Dedifferentiated amniotic fluid mesenchymal stem cell (primary cell): ENCODE measurements around the gene SMG6.

Experiments used
- DNase-seq: peaks from one replicate; pipeline ENCODE4 v3.0.0-alpha.2; 2016; ENCODE audit errors: extremely low spot score

Gene SMG6

DNA sequence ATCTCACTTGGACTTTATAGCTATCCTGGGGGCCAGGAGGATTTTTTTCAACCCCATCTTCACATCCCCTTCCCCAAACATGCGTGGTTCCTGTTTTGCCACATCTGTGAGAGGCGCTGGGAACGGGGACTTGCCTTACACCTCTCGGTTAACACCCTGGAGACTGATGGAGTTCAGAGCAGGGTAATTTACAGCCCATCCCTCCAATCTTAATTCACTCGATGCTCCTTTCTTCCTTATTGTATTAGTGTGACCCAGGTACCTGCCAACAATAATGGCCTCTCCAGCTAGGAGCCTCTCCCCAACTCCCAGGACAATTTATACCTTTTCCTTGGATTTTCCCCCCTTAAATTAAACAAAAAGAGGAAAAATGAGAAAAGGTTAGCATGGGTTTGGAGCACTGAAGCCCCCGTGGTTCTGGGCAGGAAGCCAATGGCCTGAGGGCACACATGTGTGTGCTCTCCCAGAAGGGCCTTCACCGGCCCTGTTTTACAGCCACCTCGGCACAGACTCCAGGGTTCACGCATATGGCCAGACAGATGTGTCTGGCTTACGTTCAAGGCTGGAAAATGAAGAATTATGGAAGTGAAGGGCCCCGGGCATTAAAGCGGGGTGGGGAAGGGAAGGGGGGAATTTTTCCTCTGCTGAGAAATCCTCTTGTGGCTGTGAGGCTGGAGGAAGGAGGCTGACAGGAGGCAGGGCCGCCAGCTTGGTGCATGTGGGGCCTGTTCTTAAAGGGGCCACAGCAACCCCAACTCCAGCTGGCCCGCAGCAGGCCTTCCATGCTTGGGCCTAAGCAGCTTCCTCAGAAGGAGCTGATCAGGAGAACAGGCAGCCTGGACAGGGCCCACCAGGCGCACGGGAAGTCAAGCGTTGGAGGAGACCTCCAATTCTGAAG is 227.2 kb downstream of the SMG6 start:
- no peak for DNase-seq

DNA sequence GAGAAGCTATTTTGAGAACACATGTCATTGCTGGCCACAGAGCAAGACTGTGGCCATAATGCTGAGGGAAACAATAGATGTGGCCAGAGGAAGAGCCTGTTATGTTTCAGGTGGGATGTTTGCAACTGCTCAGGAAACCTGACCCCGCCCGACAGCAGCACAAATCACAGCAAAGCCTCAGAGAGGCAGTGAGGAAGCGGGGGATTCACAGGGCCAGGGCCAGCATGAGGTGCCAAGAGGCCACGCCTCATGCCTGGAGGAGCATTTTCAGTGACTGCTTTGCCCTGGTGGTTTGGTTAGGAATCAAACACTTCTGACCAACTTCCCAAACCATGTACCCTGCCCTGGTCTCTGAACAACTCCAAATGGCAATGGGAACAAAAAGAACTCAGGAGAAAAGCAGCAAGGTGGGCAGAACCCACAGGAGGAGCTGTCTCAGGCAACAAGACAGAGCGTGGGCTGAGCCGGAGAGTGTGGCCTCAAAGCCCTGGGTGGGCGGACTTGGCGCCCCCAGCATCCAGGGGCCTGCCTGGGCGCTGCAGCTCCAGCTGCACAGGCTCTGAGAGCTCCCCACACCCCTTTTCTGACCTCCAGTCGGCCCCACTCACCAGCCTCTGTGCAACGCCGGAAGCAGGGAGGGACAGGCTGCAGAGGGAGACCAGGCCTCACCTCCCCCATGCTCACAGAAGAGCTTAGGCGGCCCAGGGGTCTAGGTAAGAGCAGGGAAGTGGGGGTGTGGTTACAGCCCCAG is 228.1 kb downstream of the SMG6 start:
- no peak for DNase-seq

DNA sequence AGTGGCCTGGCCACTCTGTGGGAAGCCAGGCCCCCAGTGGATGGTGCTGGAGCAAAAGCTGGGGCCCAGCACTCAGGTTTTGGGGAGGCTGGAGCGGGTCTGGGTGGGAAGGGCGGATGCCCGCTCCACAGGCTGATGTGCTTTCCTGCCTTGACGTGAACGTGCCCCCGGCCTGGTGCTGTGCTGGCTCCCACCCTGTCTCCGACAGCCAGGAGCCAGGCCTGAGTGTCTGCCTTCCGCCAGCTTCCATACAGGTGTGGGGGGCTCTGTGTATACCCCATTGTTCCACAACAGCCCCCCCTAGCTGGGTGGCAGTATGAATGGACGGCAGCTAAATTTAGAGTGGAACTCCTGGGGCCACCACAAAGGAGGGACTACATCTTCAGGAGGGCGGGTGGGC is 228.7 kb downstream of the SMG6 start:
- DNase-seq = no peak

DNA sequence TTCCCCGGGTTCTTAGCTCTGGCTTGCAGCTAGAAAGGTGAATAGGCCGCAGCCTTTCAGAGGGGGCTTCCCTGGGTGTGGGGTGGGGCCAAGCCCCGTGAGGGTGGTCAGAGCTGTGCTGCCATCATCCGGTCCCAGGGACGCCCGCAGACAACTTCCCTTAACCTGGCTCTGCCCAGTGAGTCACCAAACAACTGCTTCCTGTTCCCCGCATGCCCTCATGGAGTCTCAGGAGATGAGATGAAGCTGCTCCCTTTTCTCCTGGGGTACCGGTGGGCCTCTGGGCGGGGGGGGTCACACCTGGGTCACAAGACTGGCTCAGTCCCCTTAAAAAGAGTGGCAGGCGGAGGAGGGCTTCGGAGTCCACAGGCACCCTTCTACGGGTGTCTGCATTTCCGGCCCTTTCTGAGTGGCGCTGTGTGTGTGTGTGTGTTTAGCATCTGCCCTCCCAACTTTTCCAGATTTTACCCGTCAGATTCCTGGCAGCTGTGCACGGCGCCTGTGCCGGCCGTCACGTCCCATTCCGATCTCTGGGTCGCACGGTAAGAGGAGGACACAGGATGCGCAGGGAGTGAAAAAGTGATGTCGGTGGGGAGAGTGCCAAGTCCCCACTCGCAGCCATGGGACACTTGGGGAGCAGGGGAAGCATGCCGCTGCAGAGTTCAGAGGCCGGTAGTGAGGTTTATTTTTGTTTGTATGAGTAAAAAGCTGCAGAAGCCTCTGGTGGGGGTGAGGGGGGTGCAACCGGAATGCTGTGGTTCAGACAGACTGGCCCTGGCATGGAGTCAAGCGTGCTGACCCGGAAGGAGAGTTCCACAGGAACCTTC is 231.9 kb downstream of the SMG6 start:
- no peak for DNase-seq

DNA sequence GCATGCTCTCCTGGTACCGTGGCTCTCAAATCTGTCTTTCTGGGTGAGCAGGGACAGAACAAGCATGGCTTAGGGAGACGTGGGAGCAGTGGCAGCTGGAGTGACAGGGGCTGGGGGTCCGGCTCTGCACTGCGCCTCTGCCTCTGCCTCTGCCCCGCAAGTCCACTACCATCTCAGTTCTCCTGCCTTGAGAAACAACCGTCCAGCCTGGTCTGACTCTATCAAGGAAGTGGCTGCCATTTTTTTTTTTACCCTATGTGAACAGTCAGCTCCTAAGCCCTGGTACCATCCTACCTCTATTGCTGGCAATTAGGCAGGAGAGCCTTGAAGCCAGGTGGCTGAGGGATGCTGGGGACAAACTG is 232.6 kb downstream of the SMG6 start:
- no peak for DNase-seq

DNA sequence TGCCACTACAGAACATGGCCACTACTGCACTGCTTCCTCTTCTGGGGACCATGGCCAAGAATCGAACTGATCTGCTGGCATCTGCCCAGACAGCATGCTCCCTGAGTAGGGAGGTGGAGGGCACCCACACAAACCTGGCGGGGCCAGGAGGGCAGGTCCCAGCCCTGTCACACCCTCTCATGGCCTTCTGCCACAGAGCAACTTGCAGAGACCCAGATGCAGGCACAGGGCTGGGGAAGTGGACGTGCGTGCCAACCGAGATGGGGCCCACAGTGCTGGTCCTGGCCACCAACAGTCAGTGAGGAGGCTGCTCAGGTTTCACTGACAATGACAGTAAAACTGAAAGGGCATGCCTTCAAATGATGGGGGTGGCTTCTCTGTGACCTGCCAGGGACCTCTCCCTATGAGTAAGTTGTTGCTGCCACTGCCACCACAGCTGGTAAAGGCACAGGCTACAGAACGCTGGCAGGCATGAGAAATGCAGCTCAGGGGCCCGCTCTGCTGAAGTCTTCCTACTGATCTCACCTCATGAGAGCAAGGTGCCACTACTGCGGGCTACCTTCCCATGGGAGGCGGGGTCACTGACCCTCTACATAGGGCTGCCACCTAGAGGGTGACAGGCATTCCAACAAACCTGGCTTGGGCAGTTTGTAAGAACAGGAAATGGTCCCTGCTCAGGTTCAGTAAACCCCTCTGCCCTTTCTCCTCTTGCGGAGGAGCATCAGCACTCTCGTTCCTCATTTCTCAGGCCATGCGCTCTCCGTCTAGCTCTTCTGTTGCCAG is 233.2 kb downstream of the SMG6 start:
- DNase-seq = no peak

DNA sequence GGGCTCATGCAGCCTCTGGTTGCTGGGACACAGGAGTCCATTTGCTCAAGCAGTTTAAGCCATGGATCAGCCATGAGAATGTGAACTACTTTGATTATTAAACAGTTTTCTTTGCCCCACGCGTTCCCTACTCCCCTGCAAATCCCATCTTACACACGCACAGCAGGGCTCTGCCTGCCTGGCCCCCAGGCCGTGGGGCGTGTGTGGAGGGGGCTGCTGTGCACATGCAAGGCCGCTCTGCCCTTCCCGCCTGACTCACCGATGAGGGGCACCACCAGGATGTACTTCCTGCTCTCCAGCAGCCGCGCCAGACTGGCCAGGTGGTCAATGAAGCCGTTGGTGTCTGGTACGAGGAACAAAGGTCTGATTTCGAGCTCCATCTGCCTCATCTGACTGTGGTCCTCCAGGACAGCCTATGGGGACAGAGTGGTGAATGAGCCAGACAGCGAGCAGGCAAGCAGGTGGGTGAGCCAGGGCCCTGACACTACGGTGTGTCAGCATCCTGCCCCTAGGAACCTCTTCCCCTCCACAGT is 235.0 kb downstream of the SMG6 start:
- DNase-seq = no peak

DNA sequence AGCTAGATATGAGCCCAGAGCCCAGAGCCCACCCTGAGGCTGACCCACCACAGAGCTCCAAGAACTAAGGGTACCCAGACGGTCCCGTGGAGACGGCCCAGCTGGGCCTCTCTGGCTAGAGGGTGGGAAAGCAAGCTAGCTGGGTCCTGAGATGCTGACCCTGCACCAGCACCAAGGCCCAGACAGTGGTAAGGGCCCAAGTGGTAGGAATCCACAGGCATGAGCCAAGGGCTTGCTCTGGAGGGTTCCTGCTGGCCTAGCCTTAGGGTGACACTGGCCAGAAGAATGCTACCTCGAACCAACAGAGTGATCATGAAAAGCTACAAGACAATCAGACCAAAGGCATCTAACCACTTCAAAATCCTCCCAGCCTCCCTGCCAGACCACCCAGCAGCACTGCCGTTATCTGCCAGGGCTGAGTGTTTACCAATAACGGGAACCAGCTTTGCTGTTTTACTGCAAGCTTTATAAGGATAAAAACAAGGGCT is 235.5 kb downstream of the SMG6 start:
- DNase-seq = no peak

DNA sequence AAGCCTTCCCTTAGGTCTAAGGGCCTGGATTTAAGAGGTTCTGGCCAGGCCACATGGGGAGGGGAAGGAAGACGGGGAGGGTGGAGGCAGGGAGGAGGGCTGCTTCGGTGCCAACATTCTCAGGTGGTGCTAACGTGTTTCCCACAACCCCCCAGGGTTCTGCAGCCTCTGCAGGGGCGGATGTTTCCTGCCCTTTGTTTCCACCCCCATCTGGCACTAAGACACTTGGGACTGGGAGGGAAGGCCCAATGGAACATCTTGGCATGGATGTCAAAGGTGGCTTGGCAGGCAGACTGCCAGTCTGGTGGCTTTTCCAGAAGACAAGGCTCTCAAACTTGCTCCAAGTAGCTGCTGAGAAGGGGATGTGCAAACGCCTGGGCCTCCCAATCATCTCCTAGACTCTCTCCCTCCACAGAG is 236.0 kb downstream of the SMG6 start:
- no peak for DNase-seq

DNA sequence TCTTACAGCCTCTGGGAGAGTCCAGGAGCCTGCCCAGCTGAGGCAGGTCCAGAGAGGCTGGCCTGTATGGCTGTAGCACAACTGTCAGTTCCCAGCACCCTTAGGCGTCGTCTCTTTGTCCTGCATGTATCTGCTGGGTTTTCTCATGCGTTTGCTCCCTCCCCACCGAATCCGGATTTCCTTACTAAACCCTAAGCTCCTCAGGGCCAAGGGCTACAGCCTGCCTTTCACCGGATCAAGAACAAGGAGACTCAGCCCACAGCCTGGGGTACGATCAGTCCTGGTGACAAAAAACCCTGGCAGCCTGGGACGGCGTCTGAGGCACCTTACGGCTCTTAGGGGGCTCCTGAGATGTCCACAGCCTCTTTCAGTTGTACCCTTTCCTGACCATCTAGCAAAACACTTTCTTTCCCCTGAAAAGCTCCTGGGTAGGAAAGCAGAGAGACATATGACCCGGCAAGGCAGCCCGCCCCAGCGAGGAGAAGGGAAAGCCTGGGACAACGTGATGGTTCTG is 236.5 kb downstream of the SMG6 start:
- DNase-seq = no peak

DNA sequence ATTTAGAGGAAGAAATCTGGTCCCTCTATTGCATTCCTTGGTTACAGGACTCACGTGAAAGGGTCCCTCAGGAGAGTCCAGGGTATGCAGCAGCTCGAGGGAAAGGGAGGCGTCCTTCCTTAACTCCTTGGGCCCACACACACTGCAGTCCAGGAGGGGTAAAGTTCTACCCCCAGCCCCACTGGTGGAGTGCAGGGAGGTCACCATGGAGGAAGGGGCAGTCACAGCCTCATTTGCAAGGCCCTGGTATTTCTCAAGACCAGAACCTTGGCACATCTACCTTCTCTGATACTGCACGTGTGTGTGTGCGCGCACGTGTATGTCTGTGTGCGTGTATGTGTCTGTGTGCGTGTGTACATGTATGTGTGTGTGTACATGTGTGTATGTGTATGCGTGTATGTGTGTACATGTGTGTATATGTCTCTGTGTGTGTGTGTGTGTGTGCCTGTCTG is 237.6 kb downstream of the SMG6 start:
- DNase-seq = no peak

DNA sequence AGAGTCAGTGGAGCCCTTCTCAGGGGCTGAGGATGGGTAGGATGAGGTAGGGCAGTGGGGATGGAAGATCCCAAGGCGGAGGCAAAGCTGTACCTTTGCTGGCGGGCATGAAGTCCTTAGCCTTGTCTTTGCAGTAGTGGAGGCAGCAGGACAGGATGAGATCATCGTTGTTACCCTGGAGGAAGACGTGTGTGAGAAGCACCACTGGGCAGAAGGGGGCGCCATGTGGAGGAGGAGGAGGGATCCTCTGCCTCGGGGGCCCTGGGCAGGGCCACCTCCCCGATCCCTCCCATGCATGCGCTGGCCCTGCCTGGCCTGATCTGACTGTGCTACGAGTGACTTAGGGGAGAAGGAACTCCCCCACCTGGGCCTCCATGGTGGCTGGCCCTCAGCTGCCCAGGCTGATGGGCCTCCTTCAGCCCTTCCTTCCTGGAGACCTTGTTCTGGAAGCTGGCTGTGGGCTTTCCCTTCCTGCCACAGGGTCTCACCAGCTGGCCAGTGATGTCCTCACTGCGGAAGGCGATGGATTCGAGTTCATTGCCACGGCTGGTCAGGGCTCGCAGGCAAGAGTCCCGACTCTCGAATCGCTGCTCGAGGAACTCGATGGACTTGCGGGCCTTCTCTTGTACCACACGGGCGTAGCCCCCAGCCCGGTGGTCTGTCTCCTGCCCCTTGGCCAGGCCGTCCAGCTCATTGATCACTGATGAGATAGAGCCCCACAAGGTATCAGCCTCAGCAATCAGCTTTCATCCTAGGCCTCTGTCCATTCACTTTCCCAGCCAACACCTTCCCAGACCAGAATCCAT is 238.4 kb downstream of the SMG6 start:
- DNase-seq = no peak

DNA sequence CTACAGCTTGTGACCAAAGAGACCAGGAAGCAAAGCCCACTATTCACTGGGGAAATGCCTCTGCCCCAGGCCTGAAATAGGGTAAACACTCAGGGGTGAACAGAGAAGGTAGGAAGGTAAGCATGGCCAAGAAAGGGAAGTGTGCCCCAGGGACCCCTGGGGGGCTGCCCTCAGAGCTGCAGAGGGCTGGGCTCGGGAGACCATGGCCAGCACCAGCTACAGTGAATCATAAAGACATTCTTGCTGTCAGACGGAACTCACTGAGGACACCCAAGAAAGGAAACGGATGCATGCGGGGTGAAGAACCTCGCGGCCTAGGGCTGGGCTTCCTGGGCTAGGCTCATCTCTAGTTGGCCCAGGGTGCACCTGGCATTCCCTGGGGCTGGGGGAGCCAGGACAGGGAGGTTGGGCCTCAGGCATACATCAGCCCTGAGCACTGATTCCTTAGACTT is 239.0 kb downstream of the SMG6 start:
- no peak for DNase-seq

DNA sequence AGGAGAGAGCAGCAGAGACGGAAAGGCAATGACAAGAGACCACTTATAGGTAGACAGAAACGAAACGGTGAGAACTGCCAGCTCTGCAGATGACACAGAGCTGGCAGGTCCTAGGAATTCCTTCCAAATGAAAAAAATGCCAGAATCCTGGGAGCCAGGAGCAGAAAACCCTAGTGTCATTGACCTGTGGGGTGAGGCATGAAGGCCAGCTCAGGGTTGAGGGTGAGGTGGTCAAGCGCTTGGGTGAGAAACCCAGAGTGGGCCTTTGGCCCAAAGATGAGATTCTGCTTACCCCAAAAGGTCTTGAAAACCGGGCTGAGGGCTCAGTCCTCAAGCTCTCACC is 239.5 kb downstream of the SMG6 start:
- no peak for DNase-seq

DNA sequence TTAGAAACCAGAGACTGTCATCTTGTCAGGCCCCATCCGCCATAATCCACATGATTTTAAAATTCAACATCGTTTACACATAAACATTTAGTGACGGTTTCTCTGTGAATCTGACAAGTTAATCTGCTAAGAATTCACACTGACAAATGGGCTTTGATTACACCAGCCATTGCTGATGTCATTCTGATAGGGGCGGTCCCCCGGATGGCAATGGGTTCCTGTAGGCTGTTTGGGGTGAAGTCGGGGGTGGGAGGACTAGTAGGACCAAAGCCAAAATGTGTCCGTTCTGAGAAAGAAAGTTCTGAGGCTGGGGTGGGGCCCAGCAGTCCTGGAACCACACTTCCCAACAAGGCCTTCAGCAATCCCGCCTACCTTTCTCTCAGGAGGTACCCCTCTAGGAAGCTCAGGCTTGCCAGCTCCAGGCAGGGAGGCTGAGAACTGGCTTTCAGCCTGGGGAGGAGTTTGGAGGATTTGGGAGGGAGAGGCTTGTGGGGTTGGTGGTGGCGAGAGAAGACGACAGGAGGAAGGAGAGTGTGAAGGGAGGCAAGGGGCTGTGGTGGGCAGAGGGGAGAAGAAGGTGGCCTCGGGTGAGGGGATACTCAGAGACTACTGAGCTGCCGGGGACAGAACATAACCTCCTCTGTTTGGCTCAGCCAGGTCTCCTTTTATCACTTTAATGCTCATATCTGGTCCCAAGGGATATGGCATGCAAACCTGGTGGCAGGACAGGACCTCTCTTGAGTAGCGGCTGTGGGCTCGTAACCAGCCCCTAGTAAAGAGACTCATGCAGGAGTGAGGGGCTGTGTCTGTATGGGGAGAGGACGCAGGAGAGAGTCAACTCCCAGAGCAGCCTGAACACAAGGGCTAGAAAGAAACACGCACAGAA is 240.1 kb downstream of the SMG6 start:
- DNase-seq = no peak

DNA sequence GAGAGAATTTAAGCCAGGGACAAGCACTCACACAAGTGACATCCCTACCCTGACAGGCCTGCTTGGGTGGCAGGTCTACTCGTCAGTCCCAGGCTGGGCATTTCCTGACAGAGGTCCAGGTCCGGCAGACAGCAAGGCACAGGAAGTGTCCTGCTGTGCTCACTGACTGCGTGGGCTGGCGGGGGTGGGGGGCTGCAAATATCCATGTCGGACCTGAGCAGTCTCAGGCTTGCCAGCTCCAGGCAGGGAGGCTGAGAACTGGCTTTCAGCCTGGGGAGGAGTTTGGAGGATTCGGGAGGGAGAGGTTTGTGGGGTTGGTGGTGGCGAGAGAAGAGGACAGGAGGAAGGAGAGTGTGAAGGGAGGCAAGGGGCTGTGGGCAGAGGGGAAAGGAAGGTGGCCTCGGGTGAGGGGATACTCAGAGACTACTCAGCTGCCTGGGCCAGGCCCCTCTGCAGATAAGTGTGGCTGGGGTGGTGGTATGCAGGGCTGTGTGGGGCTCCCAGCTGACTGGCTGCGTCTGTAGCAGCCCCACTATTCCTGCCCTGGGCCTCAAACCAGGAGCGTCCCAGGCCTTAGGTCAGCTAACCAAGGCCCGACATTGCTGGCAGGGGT is 240.9 kb downstream of the SMG6 start:
- DNase-seq = no peak

DNA sequence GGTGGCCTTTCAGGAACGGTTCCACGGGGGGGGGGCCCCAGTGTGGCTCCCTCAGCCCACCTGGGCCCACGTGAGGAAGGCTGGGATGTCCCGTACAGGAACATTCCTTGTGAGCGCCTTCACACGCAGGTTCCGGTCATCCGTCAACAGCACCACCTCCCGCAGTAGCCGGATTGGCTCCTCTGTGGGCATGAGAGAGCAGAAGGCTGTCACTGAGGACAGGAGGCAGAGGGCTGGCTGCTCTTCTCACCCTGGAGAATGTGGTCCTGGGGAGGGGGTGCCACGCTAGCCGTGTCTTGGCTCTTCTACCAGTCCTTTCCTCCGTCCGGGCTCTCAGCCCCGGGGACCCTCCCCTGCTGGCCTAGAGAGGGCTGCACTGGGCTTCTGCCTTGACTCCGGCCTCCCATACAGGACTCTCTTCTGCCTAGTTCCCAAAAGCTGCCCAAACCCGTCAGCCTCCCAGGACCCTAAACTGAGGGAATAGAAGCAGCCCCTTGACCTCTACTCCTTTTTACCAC is 242.1 kb downstream of the SMG6 start:
- DNase-seq = no peak
